ENCODE measurements around the gene TMEM165.

The TMEM165 gene

GRCh38 chr4:55386840-55387239 is 8.9 kb upstream of the TMEM165 start:
- TF ChIP-seq CTCF (IDR thresholded peaks at IDR 0.05), result no peak

GRCh38 chr4:55393461-55394320 is 2.1 kb upstream of the TMEM165 start:
- no peak for TF ChIP-seq CTCF (IDR thresholded peaks at IDR 0.05)

GRCh38 chr4:55395218-55395528 is 584 bp upstream of the TMEM165 start:
- no peak for TF ChIP-seq CTCF (IDR thresholded peaks at IDR 0.05)

- no peak for TF ChIP-seq CTCF (IDR thresholded peaks at IDR 0.05)
Measured at GRCh38 chr4:55396308-55397125, 760 bp downstream of the TMEM165 start.

GRCh38 chr4:55397126-55397436 is 1.3 kb downstream of the TMEM165 start:
- no peak for TF ChIP-seq CTCF (IDR thresholded peaks at IDR 0.05)

- TF ChIP-seq CTCF (IDR thresholded peaks at IDR 0.05), result no peak
Measured at GRCh38 chr4:55397520-55398321, 2.0 kb downstream of the TMEM165 start.

DNA sequence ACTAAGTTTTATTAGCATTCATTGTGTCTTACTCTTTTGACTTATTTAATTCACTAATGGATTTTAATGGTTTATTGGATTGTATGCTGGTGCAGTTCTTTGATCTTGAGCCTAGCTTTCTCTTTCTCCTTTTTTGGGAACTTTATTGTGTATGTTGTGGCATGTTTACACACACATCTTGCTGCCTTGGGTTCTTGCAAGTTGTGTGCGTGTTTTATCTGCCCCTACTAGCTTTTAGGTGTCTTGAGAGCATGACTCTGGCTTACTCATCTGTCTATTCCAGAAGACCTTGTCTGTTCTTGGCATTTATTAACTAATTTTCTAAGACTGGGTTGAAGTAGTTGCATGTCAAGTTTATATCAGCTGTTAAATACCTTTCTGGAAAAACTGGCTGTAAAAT is 2.7 kb downstream of the TMEM165 start:
- no peak for TF ChIP-seq CTCF (IDR thresholded peaks at IDR 0.05)

Measured in LNCAP (cell line).